SJSA1 (cell line): ENCODE data around the gene REM2. TPM values are rescaled to one million over a fixed set of nuclear protein-coding genes. Genes with fewer than 3 reads are reported as not detected.
A peak's percentile ranks its signal among the peaks of the same experiment; 100 is the strongest.

Experiments used
- DNase-seq, 2 experiments: peaks; one replicate each; pipeline ENCODE4 v3.0.0-alpha.2; 2015 to 2020; ENCODE audit warnings: low spot score in 2 of 2, low read depth in 1 of 2
- H3K27ac ChIP-seq: fragments of 250-450 bp; sonication (Bioruptor Pico); 2 replicates; pipeline ENCODE4 v1.5.1; 2020; ENCODE audit warnings: mild to moderate bottlenecking, moderate library complexity
- H3K27me3 ChIP-seq: fragments of 250-450 bp; sonication (Bioruptor Pico); replicated peaks from 2 replicates; pipeline ENCODE4 v1.5.1; 2020; ENCODE audit warnings: mild to moderate bottlenecking, moderate library complexity
- H3K36me3 ChIP-seq: fragments of 250-450 bp; sonication (Bioruptor Pico); 2 replicates; pipeline ENCODE4 v1.5.1; 2020; ENCODE audit warnings: mild to moderate bottlenecking
- H3K4me1 ChIP-seq: fragments of 250-450 bp; sonication (Bioruptor Pico); replicated peaks from 2 replicates; pipeline ENCODE4 v1.6.1; 2021; ENCODE audit warnings: mild to moderate bottlenecking
- H3K4me3 ChIP-seq: fragments of 250-450 bp; sonication (Bioruptor Pico); 2 replicates; pipeline ENCODE4 v1.5.1; 2020; ENCODE audit warnings: mild to moderate bottlenecking
- H3K9me3 ChIP-seq: fragments of 250-450 bp; sonication (Bioruptor Pico); replicated peaks from 2 replicates; pipeline ENCODE4 v1.5.1; 2020; ENCODE audit warnings: mild to moderate bottlenecking
- total RNA-seq: library from RNA; depleted of rRNA; stranded (reverse); fragments of >200 nt; shearing (Covaris generic); gene quantifications from 2 replicates; pipeline ENCODE4 v1.2.3, GENCODE V29; 2014

REM2 gene
- total RNA-seq, 1 experiment from 2014 or later: 0.05 TPM

DNA sequence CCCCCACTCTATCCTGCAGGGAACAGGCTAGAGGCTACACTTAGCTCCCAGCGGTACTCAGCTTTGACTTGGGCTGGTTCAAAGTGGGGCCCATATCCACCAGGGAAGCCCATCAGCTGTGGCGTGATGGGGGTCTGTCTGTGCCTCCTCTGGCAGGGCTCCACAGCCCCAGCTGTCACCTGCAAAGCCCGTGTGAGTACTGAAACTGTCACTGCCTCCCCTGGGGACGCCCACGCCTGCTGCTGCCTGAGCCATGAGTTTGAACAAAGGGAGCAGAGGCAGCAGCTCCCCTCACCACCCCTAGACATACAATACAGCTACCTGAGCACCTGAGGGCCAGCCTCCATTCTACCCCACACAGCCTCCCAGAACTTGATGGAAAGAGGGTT is 5.0 kb downstream of the REM2 start:
- Histone ChIP-seq H3K36me3 (peaks cover 3% of the 10 kb centered on the region; the same call in 1 of the 2 replicates), H3K9me3 (no peaks in the 10 kb centered on the region), H3K4me1 (peaks cover 13% of the 10 kb centered on the region), H3K27ac (no peak overlapping the region), H3K4me3 (no peak overlapping the region), H3K27me3 (no peaks in the 10 kb centered on the region)
- DNase-seq: no peak

DNA sequence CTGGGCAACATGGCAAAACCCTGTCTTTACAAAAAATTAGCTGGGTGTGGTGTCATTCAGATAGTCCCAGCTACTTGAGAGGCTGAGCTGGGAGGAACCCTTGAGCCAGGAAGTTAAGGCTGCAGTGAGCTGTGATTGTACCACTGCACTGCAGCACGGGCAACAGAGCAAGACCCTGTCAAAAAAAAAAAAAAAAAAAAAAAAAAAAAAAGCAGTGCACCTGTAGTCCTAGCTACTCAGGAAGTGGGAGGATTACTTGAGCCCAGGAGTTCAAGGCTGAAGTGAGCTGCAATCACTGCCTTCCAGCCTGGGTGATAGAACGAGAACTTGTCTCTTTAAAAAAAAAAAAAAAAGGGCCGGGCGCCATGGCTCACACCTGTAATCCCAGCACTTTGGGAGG is 5.6 kb downstream of the REM2 start:
- DNase-seq: no peak
- H3K4me1 ChIP-seq: peaks cover 13% of the 10 kb centered on the region
- no peak overlapping the region for H3K27ac ChIP-seq
- H3K36me3 ChIP-seq: peaks cover 3% of the 10 kb centered on the region; the same call in 1 of the 2 replicates
- no peaks in the 10 kb centered on the region for H3K9me3 ChIP-seq
- H3K4me3 ChIP-seq: no peak overlapping the region
- H3K27me3 ChIP-seq: no peaks in the 10 kb centered on the region

DNA sequence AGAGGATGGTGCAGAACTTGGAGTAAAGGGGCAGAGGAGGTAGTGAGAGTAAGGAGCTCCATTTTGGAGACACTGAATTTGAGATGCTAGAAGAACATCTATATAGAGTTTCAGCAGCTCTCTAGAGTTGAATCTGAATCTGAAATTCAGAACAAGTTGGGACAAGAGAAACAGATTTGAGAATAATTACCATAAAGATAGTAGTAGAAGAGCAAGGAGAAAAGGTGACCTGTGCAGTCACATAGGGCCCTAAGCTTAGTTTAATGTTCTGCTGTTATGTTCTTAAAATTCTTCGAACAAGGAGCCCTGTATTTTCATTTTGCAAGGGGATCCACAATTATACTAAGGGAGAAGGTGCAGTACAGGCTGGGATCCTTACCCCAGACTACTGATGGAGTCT is 7.4 kb downstream of the REM2 start:
- H3K27ac ChIP-seq: no peak overlapping the region
- H3K36me3 ChIP-seq: peaks cover 3% of the 10 kb centered on the region; the same call in 1 of the 2 replicates
- no peak overlapping the region for H3K4me3 ChIP-seq
- no peaks in the 10 kb centered on the region for H3K27me3 ChIP-seq
- DNase-seq: no peak
- peaks cover 13% of the 10 kb centered on the region for H3K4me1 ChIP-seq
- no peaks in the 10 kb centered on the region for H3K9me3 ChIP-seq

DNA sequence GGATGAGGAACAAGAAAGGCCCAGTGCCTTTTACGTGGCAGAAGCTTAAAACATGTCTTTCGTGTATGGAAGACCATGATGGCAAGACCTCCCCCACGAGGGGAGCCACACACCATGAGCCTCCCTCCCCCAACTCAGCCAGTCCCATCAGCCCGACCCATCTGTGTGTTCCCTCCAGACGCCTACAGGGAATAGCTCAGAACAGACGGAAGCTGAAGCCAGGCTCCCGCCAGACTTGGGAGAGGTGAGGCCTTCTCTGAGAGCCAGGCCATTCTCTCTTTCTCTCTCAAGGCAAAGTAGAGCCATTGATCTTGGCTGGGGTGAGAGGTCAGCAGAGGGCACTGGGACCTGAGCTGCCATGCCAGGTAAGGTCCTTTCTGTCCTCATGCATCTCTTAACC is 9.5 kb downstream of the REM2 start:
- peaks cover 7% of the 10 kb centered on the region; the same call in 1 of the 2 replicates for H3K4me1 ChIP-seq
- no peaks in the 10 kb centered on the region for H3K27me3 ChIP-seq
- H3K9me3 ChIP-seq: no peaks in the 10 kb centered on the region
- H3K4me3 ChIP-seq: no peak overlapping the region
- no peak for DNase-seq
- H3K36me3 ChIP-seq: no peaks in the 10 kb centered on the region
- no peak overlapping the region for H3K27ac ChIP-seq

DNA sequence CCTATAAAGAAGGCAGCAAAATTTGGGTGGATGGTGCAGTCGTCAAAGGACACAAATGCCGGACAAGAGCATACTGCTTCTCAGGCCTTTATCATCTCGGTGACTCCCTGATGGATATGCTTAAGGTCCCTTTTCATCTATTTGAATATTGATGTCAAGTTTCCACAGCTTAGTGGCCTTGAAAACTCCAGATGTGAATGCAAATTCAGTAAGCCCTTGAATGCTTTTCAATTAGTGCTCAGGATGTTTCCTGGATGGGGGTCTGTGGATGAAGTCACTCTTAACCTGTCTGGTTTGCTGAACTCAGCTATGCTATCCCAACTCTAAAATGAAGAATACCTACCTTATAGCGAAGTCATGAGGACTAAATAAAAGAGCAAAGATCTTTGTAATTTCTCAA is 10.7 kb downstream of the REM2 start:
- H3K9me3 ChIP-seq: no peaks in the 10 kb centered on the region
- DNase-seq: no peak
- no peak overlapping the region for H3K4me3 ChIP-seq
- H3K4me1 ChIP-seq: peaks cover 12% of the 10 kb centered on the region
- peaks cover 5% of the 10 kb centered on the region; the same call in 1 of the 2 replicates for H3K36me3 ChIP-seq
- H3K27me3 ChIP-seq: no peaks in the 10 kb centered on the region
- H3K27ac ChIP-seq: no peak overlapping the region

DNA sequence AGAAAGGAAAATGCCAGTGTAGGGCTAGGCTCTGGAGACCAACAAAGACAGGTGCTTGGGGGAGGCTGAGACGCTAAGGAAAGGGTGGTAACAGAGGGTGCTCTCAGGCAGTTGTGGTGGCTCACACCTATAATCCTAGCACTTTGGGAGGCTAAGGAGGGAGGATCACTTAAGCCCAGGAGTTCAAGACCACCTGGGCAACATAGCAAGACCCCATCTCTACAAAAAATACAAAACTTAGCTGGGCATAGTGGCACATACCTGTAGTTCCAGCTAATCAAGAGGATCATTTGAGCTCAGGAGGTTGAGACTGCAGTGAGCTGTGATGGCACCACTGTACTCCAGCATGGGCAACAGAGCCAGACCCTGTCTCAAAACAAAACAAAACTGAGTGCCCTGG is 12.4 kb downstream of the REM2 start:
- no peaks in the 10 kb centered on the region for H3K9me3 ChIP-seq
- no peaks in the 10 kb centered on the region for H3K27me3 ChIP-seq
- no peak overlapping the region for H3K27ac ChIP-seq

DNA sequence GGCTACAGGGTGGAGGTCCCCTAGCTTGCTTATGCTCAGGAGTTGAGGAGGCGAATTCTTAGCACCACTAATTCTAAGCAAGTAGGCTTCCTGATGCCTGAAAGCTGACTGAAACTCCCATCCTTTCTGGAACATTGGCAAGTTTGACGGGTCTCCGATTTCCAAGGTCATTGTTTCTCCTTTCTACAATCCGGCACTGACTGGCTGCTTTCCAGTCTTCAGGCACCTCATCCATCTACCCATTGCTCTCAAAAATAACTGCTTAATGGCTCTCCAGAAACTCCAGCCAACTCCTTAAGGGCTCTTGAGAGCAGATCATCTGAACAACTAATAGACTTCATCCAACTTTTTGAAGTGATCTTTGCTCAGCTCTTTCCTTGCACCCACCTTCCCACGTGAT is 13.3 kb downstream of the REM2 start:
- Histone ChIP-seq H3K36me3 (peaks cover 30% of the 10 kb centered on the region), H3K4me1 (peaks cover 22% of the 10 kb centered on the region), H3K27ac (no peak overlapping the region), H3K9me3 (no peaks in the 10 kb centered on the region), H3K27me3 (no peaks in the 10 kb centered on the region), H3K4me3 (no peak overlapping the region)
- no peak for DNase-seq

More for the DNA sequence above, 12.4 kb downstream of the REM2 start:
- H3K36me3 ChIP-seq: peaks cover 20% of the 10 kb centered on the region
- no peak for DNase-seq
- H3K4me3 ChIP-seq: no peak overlapping the region
- H3K4me1 ChIP-seq: peaks cover 22% of the 10 kb centered on the region

DNA sequence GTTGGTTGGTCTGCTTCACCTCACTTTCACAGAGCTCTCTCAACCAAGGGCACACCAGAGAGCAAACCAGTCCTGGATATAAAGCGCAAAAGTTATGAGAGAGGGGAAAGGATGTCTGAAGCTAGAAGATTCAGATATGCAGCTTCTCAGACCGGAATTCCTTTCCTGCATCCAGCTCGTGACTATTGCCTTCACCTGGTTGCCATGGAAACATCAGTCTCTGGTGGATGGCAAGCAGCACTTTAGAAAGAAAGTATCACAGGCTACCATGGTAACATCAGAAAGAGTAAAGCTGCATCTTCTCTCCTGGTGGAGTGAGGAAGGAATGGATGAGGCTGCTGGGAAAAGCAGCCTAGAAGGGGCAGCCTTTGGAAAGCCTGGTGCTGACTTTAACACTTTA is 13.7 kb downstream of the REM2 start:
- no peak for DNase-seq
- H3K9me3 ChIP-seq: no peaks in the 10 kb centered on the region
- H3K27ac ChIP-seq: no peak overlapping the region

DNA sequence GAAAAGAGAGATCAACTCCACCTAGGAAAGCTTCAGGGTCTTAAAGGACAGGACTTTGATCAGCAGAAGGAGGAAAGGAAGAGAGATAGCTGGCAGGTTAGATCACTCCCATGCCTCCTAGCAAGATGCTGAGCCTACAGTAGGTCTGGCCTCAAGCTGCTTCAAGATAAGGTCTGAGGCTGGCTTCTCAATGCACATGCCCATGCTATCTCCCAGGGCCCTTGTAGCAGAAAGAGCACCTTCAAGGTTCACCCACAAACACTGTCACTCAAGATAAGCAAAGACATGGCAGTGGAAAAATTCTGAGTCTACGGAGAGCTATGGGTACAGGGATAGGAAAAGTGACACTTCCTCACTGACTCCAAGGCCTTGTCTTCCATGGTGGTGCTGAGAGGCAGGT is 14.3 kb downstream of the REM2 start:
- Histone ChIP-seq H3K27me3 (no peaks in the 10 kb centered on the region), H3K27ac (no peak overlapping the region), H3K4me3 (no peak overlapping the region), H3K36me3 (peaks cover 40% of the 10 kb centered on the region), H3K4me1 (peaks cover 22% of the 10 kb centered on the region), H3K9me3 (no peaks in the 10 kb centered on the region)
- DNase-seq: no peak

More for the DNA sequence above, 13.7 kb downstream of the REM2 start:
- Histone ChIP-seq H3K4me3 (no peak overlapping the region), H3K36me3 (peaks cover 34% of the 10 kb centered on the region), H3K4me1 (peaks cover 22% of the 10 kb centered on the region), H3K27me3 (no peaks in the 10 kb centered on the region)

DNA sequence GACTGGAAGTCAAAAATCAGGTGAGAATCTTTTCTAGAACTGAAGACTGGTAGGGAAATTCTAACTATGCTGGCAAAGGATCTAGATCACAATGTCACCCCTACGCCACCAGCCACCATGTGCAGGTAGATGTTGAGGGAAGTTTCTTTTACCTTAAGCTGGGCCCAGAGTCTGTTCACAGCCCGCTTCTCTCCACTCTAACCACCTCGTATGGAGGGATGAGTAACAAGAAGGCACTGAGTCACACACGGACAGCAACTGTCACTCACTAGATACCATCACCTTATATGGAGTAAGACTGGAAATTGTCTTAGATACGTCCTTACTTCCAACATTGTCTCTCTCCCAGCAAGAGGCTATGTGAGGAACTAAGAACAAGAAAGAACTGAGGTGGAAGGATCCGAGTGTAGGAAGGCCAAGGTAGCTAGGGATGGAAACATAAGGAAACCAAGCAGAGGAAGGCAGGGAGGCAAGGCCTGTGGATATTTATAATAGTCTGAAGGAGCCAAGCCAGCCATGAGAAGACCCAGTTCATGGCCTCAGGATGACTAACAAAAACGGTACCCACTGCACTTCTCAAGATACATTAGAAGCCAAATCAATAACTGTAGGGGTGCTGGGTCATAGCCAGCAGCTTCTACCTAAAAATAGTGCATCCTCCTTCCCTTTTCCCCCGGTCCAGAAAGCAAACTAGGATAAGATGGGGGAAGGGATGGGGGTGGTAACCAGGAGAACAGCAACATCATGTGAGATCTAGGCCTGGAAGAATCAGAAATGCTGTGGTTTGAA is 15.5 kb downstream of the REM2 start:
- Histone ChIP-seq H3K9me3 (no peaks in the 10 kb centered on the region), H3K4me1 (peaks cover 22% of the 10 kb centered on the region), H3K27me3 (no peaks in the 10 kb centered on the region), H3K27ac (peak overlapping the region; percentile 35), H3K4me3 (no peak overlapping the region), H3K36me3 (peaks cover 48% of the 10 kb centered on the region)
- DNase-seq: peak in 1 of 2 experiments; percentile 52

DNA sequence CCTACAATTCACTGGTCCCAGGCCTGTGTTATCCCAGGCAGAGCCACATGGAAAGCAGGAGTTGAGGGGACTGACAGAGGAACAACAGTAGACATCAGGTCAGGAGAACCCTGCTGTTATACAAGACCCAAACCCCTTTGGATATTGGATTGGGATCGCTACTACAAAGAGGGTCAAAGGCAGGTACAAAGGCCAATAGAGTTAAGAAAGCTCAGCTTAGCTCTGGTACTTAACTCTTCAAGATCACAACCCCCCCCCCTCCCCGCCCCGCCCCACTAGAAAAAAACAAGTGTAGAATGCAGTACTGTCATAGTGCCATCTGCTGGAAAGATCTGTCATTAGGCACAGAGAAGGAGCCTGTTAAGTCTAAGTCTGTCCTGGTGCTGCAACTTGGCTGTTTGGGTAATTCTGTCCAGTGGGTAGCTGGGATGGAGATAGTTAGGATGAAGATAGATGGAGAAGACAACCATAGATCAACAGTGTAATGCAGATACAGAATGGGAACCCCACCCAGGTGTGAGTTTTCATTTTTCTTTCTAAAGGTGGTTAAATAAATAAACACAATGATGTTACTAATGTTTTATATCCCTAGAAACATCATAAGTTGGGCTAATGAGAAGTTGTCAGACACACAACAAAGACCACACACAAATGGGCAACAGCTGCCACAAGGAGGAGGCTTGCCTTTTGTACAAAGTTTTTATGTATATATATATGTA is 17.2 kb downstream of the REM2 start:
- H3K27ac ChIP-seq: no peak overlapping the region
- peak; percentile 56 to 61 for DNase-seq
- H3K27me3 ChIP-seq: no peaks in the 10 kb centered on the region

DNA sequence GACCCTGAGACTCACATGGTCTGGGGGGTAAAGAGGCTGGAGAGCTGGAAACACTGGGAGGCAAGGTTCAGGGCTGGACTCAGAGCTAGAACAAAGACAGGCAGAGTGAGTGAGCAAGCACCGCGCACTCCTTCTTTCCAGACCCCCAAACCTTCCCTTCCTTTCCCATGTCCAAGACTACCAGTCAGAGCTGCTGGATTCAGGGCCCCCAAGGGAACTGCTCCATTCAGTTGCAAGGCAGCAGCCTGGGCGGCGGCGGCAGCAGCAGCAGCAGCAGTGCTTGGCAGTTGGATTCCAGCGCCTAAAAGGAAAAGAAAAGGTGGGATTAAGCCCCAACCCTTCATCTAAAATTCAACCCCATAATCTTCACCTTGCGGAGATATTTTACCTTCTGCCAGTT is 18.8 kb downstream of the REM2 start:
- H3K36me3 ChIP-seq: peaks cover 79% of the 10 kb centered on the region
- peaks cover 22% of the 10 kb centered on the region for H3K4me1 ChIP-seq
- no peak overlapping the region for H3K4me3 ChIP-seq
- no peaks in the 10 kb centered on the region for H3K27me3 ChIP-seq
- H3K9me3 ChIP-seq: no peaks in the 10 kb centered on the region
- H3K27ac ChIP-seq: no peak overlapping the region
- DNase-seq: no peak

More for the DNA sequence above, 17.2 kb downstream of the REM2 start:
- peaks cover 22% of the 10 kb centered on the region for H3K4me1 ChIP-seq
- H3K36me3 ChIP-seq: peaks cover 63% of the 10 kb centered on the region
- no peak overlapping the region for H3K4me3 ChIP-seq
- no peaks in the 10 kb centered on the region for H3K9me3 ChIP-seq

DNA sequence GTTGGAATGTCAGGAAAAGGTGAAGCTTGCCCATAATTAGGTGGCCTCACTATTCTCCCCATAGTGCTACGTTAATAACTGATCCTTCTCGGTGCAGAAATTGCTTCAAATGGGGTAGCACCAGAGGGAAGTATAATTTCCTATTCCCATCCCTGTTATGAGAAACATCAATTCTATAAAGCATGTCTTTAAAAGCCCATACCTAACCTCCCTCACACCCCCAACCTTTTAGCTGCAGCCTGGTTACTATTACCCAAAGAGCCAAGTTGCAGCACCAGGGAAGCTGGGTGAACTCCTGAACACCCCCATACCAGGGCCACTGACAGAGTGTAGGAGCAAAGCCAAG is 20.7 kb downstream of the REM2 start:
- no peak for DNase-seq
- H3K36me3 ChIP-seq: peaks cover 86% of the 10 kb centered on the region
- no peaks in the 10 kb centered on the region for H3K27me3 ChIP-seq
- no peak overlapping the region for H3K4me3 ChIP-seq
- no peak overlapping the region for H3K27ac ChIP-seq
- no peaks in the 10 kb centered on the region for H3K9me3 ChIP-seq
- peaks cover 9% of the 10 kb centered on the region for H3K4me1 ChIP-seq

DNA sequence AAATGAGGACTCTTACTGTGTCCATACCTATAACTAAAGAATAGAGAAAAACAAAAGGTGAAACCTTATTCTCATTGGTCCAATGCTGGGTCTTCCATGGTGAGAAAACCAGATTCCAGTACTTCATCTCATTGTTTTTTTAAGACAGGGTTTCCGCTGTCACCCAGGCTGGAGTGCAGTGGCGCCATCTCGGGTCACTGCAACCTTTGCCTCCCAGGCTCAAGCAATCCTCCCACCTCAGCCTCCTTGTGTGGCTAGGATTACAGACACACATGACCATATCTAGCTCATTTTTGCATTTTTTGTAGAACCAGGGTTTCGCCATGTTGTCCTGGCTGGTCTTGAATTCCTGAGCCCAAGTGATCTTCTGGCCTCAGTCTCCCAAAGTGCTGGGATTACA is 22.6 kb downstream of the REM2 start:
- H3K4me1 ChIP-seq: no peaks in the 10 kb centered on the region
- H3K27me3 ChIP-seq: no peaks in the 10 kb centered on the region
- H3K36me3 ChIP-seq: peaks cover 81% of the 10 kb centered on the region
- no peak overlapping the region for H3K27ac ChIP-seq
- H3K9me3 ChIP-seq: no peaks in the 10 kb centered on the region
- H3K4me3 ChIP-seq: no peak overlapping the region
- DNase-seq: no peak
